HepG2 (cell line): ENCODE results near the gene H2AZ2. TPM values are rescaled to one million over a fixed set of nuclear protein-coding genes. Genes with fewer than 3 reads are reported as not detected.
A peak's percentile ranks its signal among the peaks of the same experiment; 100 is the strongest.

Experiments
- ATF7 ChIP-seq, 2 experiments: fragments of 450-650 bp in 1 of 2; sonication (generic) in 1 of 2; formaldehyde crosslinking in 1 of 2; IDR thresholded peaks; 2 replicates each; pipeline versions ENCODE4 v1.4.0 to v1.6.1; 2016 to 2020; ENCODE audit warnings: antibody characterized with exemption in 1 of 2, mild to moderate bottlenecking in 1 of 2, missing genetic modification reagents in 1 of 2
- HNF4A ChIP-seq: sonication (generic); formaldehyde crosslinking; IDR thresholded peaks from 2 replicates; pipeline ENCODE4 v1.4.0; 2020; ENCODE audit warnings: missing genetic modification reagents
- PCBP2 ChIP-seq: fragments of 200-400 bp; formaldehyde crosslinking; optimal IDR thresholded peaks from 2 replicates; pipeline ENCODE3; 2018; ENCODE audit warnings: low read length, low read depth; ENCODE audit not compliant: poor library complexity, severe bottlenecking
- POGZ ChIP-seq: sonication (generic); formaldehyde crosslinking; IDR thresholded peaks from 2 replicates; pipeline ENCODE4 v1.4.0; 2020; ENCODE audit warnings: mild to moderate bottlenecking, missing genetic modification reagents
- RARG ChIP-seq: sonication (generic); formaldehyde crosslinking; IDR thresholded peaks from 2 replicates; pipeline ENCODE4 v1.4.0; 2020; ENCODE audit warnings: low read depth, mild to moderate bottlenecking, missing genetic modification reagents
- RCOR2 ChIP-seq: IDR thresholded peaks from 2 replicates; pipeline ENCODE4 v1.6.1; 2016; ENCODE audit warnings: missing biosample characterization, missing genetic modification reagents
- SALL1 ChIP-seq: sonication (generic); formaldehyde crosslinking; IDR thresholded peaks from 2 replicates; pipeline ENCODE4 v1.8.0; 2022; ENCODE audit warnings: mild to moderate bottlenecking, missing genetic modification reagents
- SAP130 ChIP-seq: IDR thresholded peaks from 2 replicates; pipeline ENCODE4 v1.6.1; 2016; ENCODE audit warnings: low read depth
- SMAD3 ChIP-seq: sonication (generic); formaldehyde crosslinking; IDR thresholded peaks from 2 replicates; pipeline ENCODE4 v1.4.0; 2020; ENCODE audit warnings: missing genetic modification reagents
- SMC3 ChIP-seq: IDR thresholded peaks from 2 replicates; pipeline ENCODE4 v1.6.1; 2011; ENCODE audit warnings: low read length, improper control_type of control experiment
- SMYD3 ChIP-seq: sonication (generic); formaldehyde crosslinking; IDR thresholded peaks from 2 replicates; pipeline ENCODE4 v1.8.1; 2023; ENCODE audit warnings: mild to moderate bottlenecking, missing genetic modification reagents
- SOX6 ChIP-seq, 2 experiments: fragments of 450-650 bp in 1 of 2; sonication (generic) in 1 of 2; formaldehyde crosslinking in 1 of 2; IDR thresholded peaks; 2 replicates each; pipeline versions ENCODE4 v1.4.0 to v1.6.1; 2017 to 2020; ENCODE audit warnings: antibody characterized with exemption in 1 of 2, mild to moderate bottlenecking in 1 of 2, missing genetic modification reagents in 1 of 2
- SP4 ChIP-seq: sonication (generic); formaldehyde crosslinking; IDR thresholded peaks from 2 replicates; pipeline ENCODE4 v1.8.1; 2023; ENCODE audit warnings: mild to moderate bottlenecking, missing genetic modification reagents
- TEAD3 ChIP-seq: optimal IDR thresholded peaks from 2 replicates; pipeline ENCODE3; 2016; ENCODE audit warnings: borderline replicate concordance
- WIZ ChIP-seq: sonication (generic); formaldehyde crosslinking; IDR thresholded peaks from 2 replicates; pipeline ENCODE4 v1.5.1; 2020; ENCODE audit warnings: mild to moderate bottlenecking, missing genetic modification reagents
- YEATS2 ChIP-seq: sonication (generic); formaldehyde crosslinking; IDR thresholded peaks from 2 replicates; pipeline ENCODE4 v1.4.0; 2020; ENCODE audit warnings: missing genetic modification reagents, borderline replicate concordance
- ZNF205 ChIP-seq: IDR thresholded peaks from 2 replicates; pipeline ENCODE4 v1.6.1; 2018; ENCODE audit warnings: missing biosample characterization, missing genetic modification reagents
- ZNF292 ChIP-seq: sonication (generic); formaldehyde crosslinking; IDR thresholded peaks from 2 replicates; pipeline ENCODE4 v1.8.1; 2022; ENCODE audit warnings: mild to moderate bottlenecking, low read depth, missing genetic modification reagents, borderline replicate concordance
- ZNF441 ChIP-seq: sonication (generic); formaldehyde crosslinking; IDR thresholded peaks from 2 replicates; pipeline ENCODE4 v1.7.0; 2021; ENCODE audit warnings: missing genetic modification reagents, borderline replicate concordance
- polyA plus RNA-seq, 8 experiments: library from polyadenylated mRNA; depleted of rRNA in 3 of 8; stranded (reverse) in 7 of 8; unstranded in 1 of 8; fragments of >200 nt; fragmentation: Illumina TruSeq in 4 of 8; extraction: Trizol in 4 of 8; gene quantifications; 2 replicates each; pipeline versions ENCODE4 v1.2.1 to v1.2.3, GENCODE V29; 2011 to 2016; ENCODE audit warnings: low read depth in 4 of 8, missing spikeins in 1 of 8, mixed read lengths in 1 of 8; ENCODE audit not compliant: insufficient read depth in 1 of 8
- total RNA-seq, 5 experiments: library from RNA; depleted of rRNA; stranded (reverse); fragments of >200 nt; fragmentation: Illumina TruSeq; extraction: Trizol; gene quantifications; 2 replicates each; pipeline ENCODE4 v1.2.3, GENCODE V29; 2016; ENCODE audit warnings: low read depth in 1 of 5
- TF ChIP-seq, protein P1 (sequence below): IDR thresholded peaks from 2 replicates; pipeline ENCODE4 v1.6.1; 2012; ENCODE audit warnings: low read depth, low read length, improper control_type of control experiment
- TF ChIP-seq, protein P2 (sequence below): IDR thresholded peaks from 2 replicates; pipeline ENCODE4 v1.6.1; 2016; ENCODE audit warnings: low read depth, borderline replicate concordance
- TF ChIP-seq, protein P3 (sequence below): IDR thresholded peaks from 2 replicates; pipeline ENCODE4 v1.6.1; 2016; ENCODE audit warnings: control low read depth
- TF ChIP-seq, protein P4 (sequence below): IDR thresholded peaks from 2 replicates; pipeline ENCODE4 v1.4.0; 2020; ENCODE audit warnings: mild to moderate bottlenecking, missing genetic modification reagents

H2AZ2 gene
- total and polyA plus RNA-seq, 2 of the 13 experiments (the other 11 are each of a cell fraction or from before 2014, with no cell fraction given), result 121 to 223 TPM

DNA sequence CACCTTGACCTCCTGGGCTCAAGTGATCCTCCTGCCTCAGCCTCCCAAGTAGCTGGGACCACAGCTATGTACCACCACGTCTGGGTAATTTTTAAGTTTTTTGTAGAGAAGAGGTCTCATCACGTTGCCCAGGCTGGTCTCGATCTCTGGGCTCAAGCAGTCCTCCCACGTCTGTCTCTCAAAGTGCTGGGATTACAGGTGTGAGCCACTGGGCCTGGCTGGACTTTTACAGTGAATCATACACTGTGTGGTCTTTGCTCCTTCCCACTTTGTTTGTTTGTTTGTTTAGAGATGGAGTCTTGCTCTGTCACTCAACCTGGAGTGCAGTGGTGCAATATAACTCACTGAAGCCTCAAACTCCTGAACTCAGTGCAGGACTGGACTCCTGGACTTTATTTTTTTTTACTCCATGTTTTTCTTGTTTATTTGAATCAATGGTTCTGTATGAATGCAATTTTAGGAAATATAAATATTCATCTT, 38.9 kb downstream of the H2AZ2 start (continued):
- peak; percentile 68; the same call in 1 of the 2 replicates for TF ChIP-seq ZNF441 (CRISPR knock-in tag)
- no peak; the same call in 1 of the 2 replicates for TF ChIP-seq YEATS2 (CRISPR knock-in tag)
- TF ChIP-seq, protein P1, sequence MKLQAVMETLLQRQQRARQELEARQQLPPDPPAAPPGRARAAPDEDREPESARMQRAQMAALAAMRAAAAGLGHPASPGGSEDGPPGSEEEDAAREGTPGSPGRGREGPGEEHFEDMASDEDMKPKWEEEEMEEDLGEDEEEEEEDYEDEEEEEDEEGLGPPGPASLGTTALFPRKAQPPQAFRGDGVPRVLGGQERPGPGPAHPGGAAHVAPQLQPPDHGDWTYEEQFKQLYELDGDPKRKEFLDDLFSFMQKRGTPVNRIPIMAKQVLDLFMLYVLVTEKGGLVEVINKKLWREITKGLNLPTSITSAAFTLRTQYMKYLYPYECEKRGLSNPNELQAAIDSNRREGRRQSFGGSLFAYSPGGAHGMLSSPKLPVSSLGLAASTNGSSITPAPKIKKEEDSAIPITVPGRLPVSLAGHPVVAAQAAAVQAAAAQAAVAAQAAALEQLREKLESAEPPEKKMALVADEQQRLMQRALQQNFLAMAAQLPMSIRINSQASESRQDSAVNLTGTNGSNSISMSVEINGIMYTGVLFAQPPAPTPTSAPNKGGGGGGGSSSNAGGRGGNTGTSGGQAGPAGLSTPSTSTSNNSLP, result peak; percentile 54; the same call in 1 of the 2 replicates
- TF ChIP-seq SAP130 (CRISPR knock-in tag), result peak; percentile 65; the same call in 1 of the 2 replicates
- TF ChIP-seq RARG (CRISPR knock-in tag), result no peak
- TF ChIP-seq ATF7 (IDR thresholded peaks at IDR 0.05), result peak; percentile 39; the same call in 1 of the 2 replicates
- TF ChIP-seq ATF7 (CRISPR knock-in tag; IDR thresholded peaks at IDR 0.05), result no peak
- 0 out of 2 replicates have a peak, but pooled peaks have one; percentile 29 for TF ChIP-seq RCOR2 (CRISPR knock-in tag)
- TF ChIP-seq SP4, result peak; percentile 58
- TF ChIP-seq, protein P2, sequence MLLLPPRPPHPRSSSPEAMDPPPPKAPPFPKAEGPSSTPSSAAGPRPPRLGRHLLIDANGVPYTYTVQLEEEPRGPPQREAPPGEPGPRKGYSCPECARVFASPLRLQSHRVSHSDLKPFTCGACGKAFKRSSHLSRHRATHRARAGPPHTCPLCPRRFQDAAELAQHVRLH (CRISPR knock-in tag), result peak; percentile 49; the same call in 1 of the 2 replicates
- TF ChIP-seq SOX6 (IDR thresholded peaks at IDR 0.05), result no peak
- peak; percentile 52; the same call in 1 of the 2 replicates for TF ChIP-seq SOX6 (CRISPR knock-in tag; IDR thresholded peaks at IDR 0.05)
- TF ChIP-seq, protein P3, sequence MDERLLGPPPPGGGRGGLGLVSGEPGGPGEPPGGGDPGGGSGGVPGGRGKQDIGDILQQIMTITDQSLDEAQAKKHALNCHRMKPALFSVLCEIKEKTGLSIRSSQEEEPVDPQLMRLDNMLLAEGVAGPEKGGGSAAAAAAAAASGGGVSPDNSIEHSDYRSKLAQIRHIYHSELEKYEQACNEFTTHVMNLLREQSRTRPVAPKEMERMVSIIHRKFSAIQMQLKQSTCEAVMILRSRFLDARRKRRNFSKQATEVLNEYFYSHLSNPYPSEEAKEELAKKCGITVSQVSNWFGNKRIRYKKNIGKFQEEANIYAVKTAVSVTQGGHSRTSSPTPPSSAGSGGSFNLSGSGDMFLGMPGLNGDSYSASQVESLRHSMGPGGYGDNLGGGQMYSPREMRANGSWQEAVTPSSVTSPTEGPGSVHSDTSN (CRISPR knock-in tag), result peak; percentile 86
- no peak for TF ChIP-seq PCBP2
- TF ChIP-seq POGZ (CRISPR knock-in tag), result peak; percentile 42; the same call in 1 of the 2 replicates
- peak; percentile 22; the same call in 1 of the 2 replicates for TF ChIP-seq ZNF205
- peak; percentile 27; the same call in 1 of the 2 replicates for TF ChIP-seq SMC3
- TF ChIP-seq ZNF292, result 0 out of 2 replicates have a peak, but pooled peaks have one; percentile 22
- 0 out of 2 replicates have a peak, but pooled peaks have one; percentile 37 for TF ChIP-seq SMYD3 (CRISPR knock-in tag)
- TF ChIP-seq TEAD3 (CRISPR knock-in tag), result peak; percentile 17
- TF ChIP-seq, protein P4, sequence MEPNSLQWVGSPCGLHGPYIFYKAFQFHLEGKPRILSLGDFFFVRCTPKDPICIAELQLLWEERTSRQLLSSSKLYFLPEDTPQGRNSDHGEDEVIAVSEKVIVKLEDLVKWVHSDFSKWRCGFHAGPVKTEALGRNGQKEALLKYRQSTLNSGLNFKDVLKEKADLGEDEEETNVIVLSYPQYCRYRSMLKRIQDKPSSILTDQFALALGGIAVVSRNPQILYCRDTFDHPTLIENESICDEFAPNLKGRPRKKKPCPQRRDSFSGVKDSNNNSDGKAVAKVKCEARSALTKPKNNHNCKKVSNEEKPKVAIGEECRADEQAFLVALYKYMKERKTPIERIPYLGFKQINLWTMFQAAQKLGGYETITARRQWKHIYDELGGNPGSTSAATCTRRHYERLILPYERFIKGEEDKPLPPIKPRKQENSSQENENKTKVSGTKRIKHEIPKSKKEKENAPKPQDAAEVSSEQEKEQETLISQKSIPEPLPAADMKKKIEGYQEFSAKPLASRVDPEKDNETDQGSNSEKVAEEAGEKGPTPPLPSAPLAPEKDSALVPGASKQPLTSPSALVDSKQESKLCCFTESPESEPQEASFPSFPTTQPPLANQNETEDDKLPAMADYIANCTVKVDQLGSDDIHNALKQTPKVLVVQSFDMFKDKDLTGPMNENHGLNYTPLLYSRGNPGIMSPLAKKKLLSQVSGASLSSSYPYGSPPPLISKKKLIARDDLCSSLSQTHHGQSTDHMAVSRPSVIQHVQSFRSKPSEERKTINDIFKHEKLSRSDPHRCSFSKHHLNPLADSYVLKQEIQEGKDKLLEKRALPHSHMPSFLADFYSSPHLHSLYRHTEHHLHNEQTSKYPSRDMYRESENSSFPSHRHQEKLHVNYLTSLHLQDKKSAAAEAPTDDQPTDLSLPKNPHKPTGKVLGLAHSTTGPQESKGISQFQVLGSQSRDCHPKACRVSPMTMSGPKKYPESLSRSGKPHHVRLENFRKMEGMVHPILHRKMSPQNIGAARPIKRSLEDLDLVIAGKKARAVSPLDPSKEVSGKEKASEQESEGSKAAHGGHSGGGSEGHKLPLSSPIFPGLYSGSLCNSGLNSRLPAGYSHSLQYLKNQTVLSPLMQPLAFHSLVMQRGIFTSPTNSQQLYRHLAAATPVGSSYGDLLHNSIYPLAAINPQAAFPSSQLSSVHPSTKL (CRISPR knock-in tag), result peak; percentile 46
- no peak for TF ChIP-seq WIZ (CRISPR knock-in tag)
- peak; percentile 27; the same call in 1 of the 2 replicates for TF ChIP-seq SMAD3 (CRISPR knock-in tag)
- peak; percentile 72 for TF ChIP-seq HNF4A (CRISPR knock-in tag)
- peak; percentile 86 for TF ChIP-seq SALL1 (CRISPR knock-in tag)
